HG03460 (cell line): ENCODE measurements around the gene LTN1.

ENCODE experiments used
- ATAC-seq: cut with Tn5 transposase; IDR thresholded peaks from one replicate; pipeline ENCODE4 v1.9.1; 2021; ENCODE audit not compliant: unreplicated experiment

The LTN1 gene

GRCh38 chr21:28928578-28929420 is 63.9 kb downstream of the LTN1 start:
- no peak for ATAC-seq

GRCh38 chr21:28927130-28927529 is 65.5 kb downstream of the LTN1 start:
- no peak for ATAC-seq

GRCh38 chr21:28923439-28923975 is 69.2 kb downstream of the LTN1 start:
- ATAC-seq = no peak

- ATAC-seq = no peak
These were observed 70.3 kb downstream of the LTN1 start for GRCh38 chr21:28922368-28922767.

GRCh38 chr21:28916150-28916893 is 76.4 kb downstream of the LTN1 start:
- ATAC-seq = no peak

- no peak for ATAC-seq
These were observed 79.6 kb downstream of the LTN1 start for GRCh38 chr21:28913071-28913470.

GRCh38 chr21:28910280-28910887 is 82.3 kb downstream of the LTN1 start:
- no peak for ATAC-seq

GRCh38 chr21:28908351-28908750 is 84.3 kb downstream of the LTN1 start:
- no peak for ATAC-seq

- no peak for ATAC-seq
These were observed 85.8 kb downstream of the LTN1 start for GRCh38 chr21:28906841-28907240.

GRCh38 chr21:28906236-28906635 is 86.4 kb downstream of the LTN1 start:
- no peak for ATAC-seq

- ATAC-seq = no peak
These were observed 87.7 kb downstream of the LTN1 start for GRCh38 chr21:28904961-28905435.

GRCh38 chr21:28903448-28903847 is 89.2 kb downstream of the LTN1 start:
- no peak for ATAC-seq

- no peak for ATAC-seq
These were observed 92.2 kb downstream of the LTN1 start for GRCh38 chr21:28900481-28900880.

GRCh38 chr21:28899744-28900143 is 92.9 kb downstream of the LTN1 start:
- ATAC-seq = no peak

GRCh38 chr21:28899220-28899619 is 93.5 kb downstream of the LTN1 start:
- ATAC-seq = no peak

GRCh38 chr21:28893687-28894086 is 99.0 kb downstream of the LTN1 start:
- ATAC-seq = no peak

GRCh38 chr21:28892199-28893111 is 100.2 kb downstream of the LTN1 start:
- no peak for ATAC-seq

GRCh38 chr21:28885853-28886177 is 106.9 kb downstream of the LTN1 start:
- no peak for ATAC-seq

- peak; percentile 96 for ATAC-seq
These were observed 107.5 kb downstream of the LTN1 start for GRCh38 chr21:28884976-28885852.

- peak; percentile 23 for ATAC-seq
These were observed 108.2 kb downstream of the LTN1 start for GRCh38 chr21:28884481-28884880.
